Effector memory CD4-positive, alpha-beta T cell (primary cell): ENCODE results near the gene DIP2C.
"Not testable (repeated sequence)": the region's sequence is repeated elsewhere in the genome, so short reads cannot be mapped to it uniquely, and the experiment has no call there.

Source experiments
- DNase-seq, 3 donors: peaks; one replicate each; pipeline ENCODE4 v3.0.0-alpha.2; 2020
- H3K27ac ChIP-seq: 2 replicates; pipeline ENCODE4 v1.7.0; 2013; ENCODE audit warnings: mild to moderate bottlenecking, low read length, moderate library complexity; ENCODE audit not compliant: insufficient read depth, poor library complexity, severe bottlenecking
- H3K27me3 ChIP-seq: replicated peaks from 2 replicates; pipeline ENCODE4 v1.7.0; 2013; ENCODE audit warnings: mild to moderate bottlenecking, low read length; ENCODE audit not compliant: insufficient read depth, control insufficient read depth, poor library complexity, severe bottlenecking
- H3K36me3 ChIP-seq: 2 replicates; pipeline ENCODE4 v1.7.0; 2013; ENCODE audit warnings: mild to moderate bottlenecking, low read length, moderate library complexity; ENCODE audit not compliant: control insufficient read depth, insufficient read depth
- H3K4me1 ChIP-seq: 2 replicates; pipeline ENCODE4 v1.7.0; 2013; ENCODE audit warnings: low read length, mild to moderate bottlenecking; ENCODE audit not compliant: control insufficient read depth, insufficient read depth, poor library complexity, severe bottlenecking
- H3K4me3 ChIP-seq: 2 replicates; pipeline ENCODE4 v1.7.0; 2013; ENCODE audit warnings: low read length, low read depth, mild to moderate bottlenecking; ENCODE audit not compliant: insufficient read depth, poor library complexity, severe bottlenecking
- H3K9me3 ChIP-seq: 2 replicates; pipeline ENCODE4 v1.7.0; 2013; ENCODE audit warnings: mild to moderate bottlenecking, low read length, moderate library complexity; ENCODE audit not compliant: control insufficient read depth

Gene DIP2C

GRCh38 chr10:532331-532730 lies 157.1 kb downstream of the DIP2C start:
- not testable (repeated sequence) for DNase-seq, H3K4me1 ChIP-seq, H3K36me3 ChIP-seq, H3K9me3 ChIP-seq, H3K4me3 ChIP-seq, H3K27ac ChIP-seq, H3K27me3 ChIP-seq

GRCh38 chr10:531541-531940 lies 157.9 kb downstream of the DIP2C start:
- Histone ChIP-seq H3K4me1 (no peaks in the 10 kb centered on the region), H3K27ac (no peak overlapping the region), H3K9me3 (no peaks in the 10 kb centered on the region), H3K36me3 (no peaks in the 10 kb centered on the region), H3K4me3 (no peak overlapping the region), H3K27me3 (no peaks in the 10 kb centered on the region)
- no peak for DNase-seq

GRCh38 chr10:530717-531116 lies 158.8 kb downstream of the DIP2C start:
- Histone ChIP-seq H3K36me3 (no peaks in the 10 kb centered on the region), H3K9me3 (no peaks in the 10 kb centered on the region), H3K4me1 (no peaks in the 10 kb centered on the region), H3K27me3 (no peaks in the 10 kb centered on the region), H3K4me3 (no peak overlapping the region), H3K27ac (no peak overlapping the region)
- no peak for DNase-seq

- DNase-seq: no peak
- H3K4me3 ChIP-seq: no peak overlapping the region
- H3K27ac ChIP-seq: no peak overlapping the region
- H3K9me3 ChIP-seq: no peaks in the 10 kb centered on the region
- H3K27me3 ChIP-seq: no peaks in the 10 kb centered on the region
- H3K4me1 ChIP-seq: no peaks in the 10 kb centered on the region
- H3K36me3 ChIP-seq: no peaks in the 10 kb centered on the region
Measured at GRCh38 chr10:529468-530230, 159.8 kb downstream of the DIP2C start.

GRCh38 chr10:528173-529165 lies 161.0 kb downstream of the DIP2C start:
- Histone ChIP-seq H3K9me3 (no peaks in the 10 kb centered on the region), H3K36me3 (no peaks in the 10 kb centered on the region), H3K27ac (no peak overlapping the region), H3K4me1 (no peaks in the 10 kb centered on the region), H3K4me3 (no peak overlapping the region), H3K27me3 (peaks cover 4% of the 10 kb centered on the region)
- no peak for DNase-seq

GRCh38 chr10:527416-527815 lies 162.1 kb downstream of the DIP2C start:
- DNase-seq: no peak
- H3K4me3 ChIP-seq: no peak overlapping the region

GRCh38 chr10:526651-527312 lies 162.7 kb downstream of the DIP2C start:
- H3K4me1 ChIP-seq: no peaks in the 10 kb centered on the region
- no peaks in the 10 kb centered on the region for H3K9me3 ChIP-seq
- H3K4me3 ChIP-seq: no peak overlapping the region
- H3K36me3 ChIP-seq: no peaks in the 10 kb centered on the region
- H3K27me3 ChIP-seq: peaks cover 4% of the 10 kb centered on the region
- H3K27ac ChIP-seq: no peak overlapping the region
- DNase-seq: no peak

More at GRCh38 chr10:527416-527815, 162.1 kb downstream of the DIP2C start:
- H3K27ac ChIP-seq: no peak overlapping the region
- no peaks in the 10 kb centered on the region for H3K36me3 ChIP-seq
- H3K27me3 ChIP-seq: peaks cover 4% of the 10 kb centered on the region
- H3K9me3 ChIP-seq: no peaks in the 10 kb centered on the region
- no peaks in the 10 kb centered on the region for H3K4me1 ChIP-seq

- no peak overlapping the region for H3K4me3 ChIP-seq
- peaks cover 4% of the 10 kb centered on the region for H3K27me3 ChIP-seq
- H3K9me3 ChIP-seq: no peaks in the 10 kb centered on the region
- no peaks in the 10 kb centered on the region for H3K4me1 ChIP-seq
- no peak for DNase-seq
- H3K27ac ChIP-seq: no peak overlapping the region
- H3K36me3 ChIP-seq: no peaks in the 10 kb centered on the region
Measured at GRCh38 chr10:525565-526315, 163.7 kb downstream of the DIP2C start.

GRCh38 chr10:523925-524324 lies 165.5 kb downstream of the DIP2C start:
- Histone ChIP-seq H3K27me3 (peaks cover 4% of the 10 kb centered on the region), H3K4me1 (no peaks in the 10 kb centered on the region), H3K36me3 (no peaks in the 10 kb centered on the region), H3K4me3 (no peak overlapping the region), H3K27ac (no peak overlapping the region), H3K9me3 (no peaks in the 10 kb centered on the region)
- no peak for DNase-seq
